SK-N-SH (cell line): ENCODE results near the gene ITGA1. TPM values are rescaled to one million over a fixed set of nuclear protein-coding genes. Genes with fewer than 3 reads are reported as not detected.
A peak's percentile ranks its signal among the peaks of the same experiment; 100 is the strongest.

Source experiments
- CTCF ChIA-PET: fragments of 300-600, 350-600 bp; formaldehyde crosslinking; extraction: SDS; loops from one replicate; lab custom pipeline; 2021; lab: Yijun Ruan, JAX
- POLR2A ChIA-PET: fragments of 350-600 bp; sonication (Branson Sonifier 250); formaldehyde crosslinking; extraction: SDS; loops from one replicate; lab custom pipeline; 2020; ENCODE audit warnings: antibody characterized with exemption, inconsistent platforms; lab: Yijun Ruan, JAX
- DNase-seq: peaks from one replicate; pipeline ENCODE4 v3.0.0; 2012
- H2AFZ ChIP-seq: fragments of 200-600 bp; sonication (generic); 2 replicates; pipeline ENCODE4 v1.8.1; 2016; ENCODE audit warnings: antibody characterized with exemption, mild to moderate bottlenecking, low read depth
- H3F3A ChIP-seq: fragments of 200-600 bp; sonication (generic); replicated peaks from 2 replicates; pipeline ENCODE3; 2016; ENCODE audit warnings: antibody characterized with exemption, mild to moderate bottlenecking; ENCODE audit not compliant: insufficient read depth
- H3K27ac ChIP-seq, 2 experiments: fragments of 200-500 bp in 1 of 2; fragments of 200-600 bp in 1 of 2; sonication (Bioruptor generic) in 1 of 2; sonication (generic), shearing (Covaris generic) in 1 of 2; 2 replicates each; pipeline versions ENCODE4 v1.5.1 to v1.6.1; 2014 to 2016; ENCODE audit warnings: low read depth in 2 of 2, inconsistent platforms in 1 of 2, low read length in 1 of 2, mild to moderate bottlenecking in 1 of 2, mixed read lengths in 1 of 2
- H3K27me3 ChIP-seq: fragments of 200-600 bp; sonication (generic), shearing (Covaris generic); 2 replicates; pipeline ENCODE4 v1.6.1; 2016; ENCODE audit warnings: mixed run types; ENCODE audit not compliant: insufficient read depth
- H3K36me3 ChIP-seq, 2 experiments: fragments of 200-500 bp in 1 of 2; fragments of 200-600 bp in 1 of 2; sonication (Bioruptor generic) in 1 of 2; sonication (generic) in 1 of 2; replicated peaks in 1 of 2; 2 replicates each; pipeline versions ENCODE3 to v1.5.1; 2014 to 2016; ENCODE audit warnings: low read length in 1 of 2, mild to moderate bottlenecking in 1 of 2; ENCODE audit not compliant: insufficient read depth in 2 of 2, control insufficient read depth in 1 of 2
- H3K4me1 ChIP-seq, 2 experiments: fragments of 200-500 bp in 1 of 2; fragments of 200-600 bp in 1 of 2; sonication (Bioruptor generic) in 1 of 2; sonication (generic), shearing (Covaris generic) in 1 of 2; 2 replicates each; pipeline versions ENCODE4 v1.5.1 to v1.6.1; 2014 to 2016; ENCODE audit warnings: low read depth in 1 of 2, low read length in 1 of 2, mixed run types in 1 of 2; ENCODE audit not compliant: insufficient read depth in 2 of 2, control insufficient read depth in 1 of 2
- H3K4me2 ChIP-seq: fragments of 200-600 bp; sonication (generic), shearing (Covaris generic); 2 replicates; pipeline ENCODE4 v1.6.1; 2017; ENCODE audit warnings: mixed run types
- H3K4me3 ChIP-seq, 2 experiments: fragments of 200-500 bp in 1 of 2; fragments of 200-600 bp in 1 of 2; sonication (Bioruptor generic) in 1 of 2; sonication (generic), shearing (Covaris generic) in 1 of 2; 2 replicates each; pipeline versions ENCODE4 v1.5.1 to v1.8.1; 2014 to 2016; ENCODE audit warnings: low read depth in 2 of 2, inconsistent platforms in 1 of 2, low read length in 1 of 2, mild to moderate bottlenecking in 1 of 2, mixed read lengths in 1 of 2, moderate library complexity in 1 of 2
- H3K79me2 ChIP-seq: fragments of 200-600 bp; sonication (generic); 2 replicates; pipeline ENCODE4 v1.8.1; 2017; ENCODE audit warnings: mild to moderate bottlenecking; ENCODE audit not compliant: insufficient read depth
- H3K9ac ChIP-seq: fragments of 200-600 bp; sonication (generic); 2 replicates; pipeline ENCODE4 v1.6.1; 2017; ENCODE audit warnings: mixed run types
- H3K9me2 ChIP-seq: fragments of 200-600 bp; sonication (generic); 2 replicates; pipeline ENCODE4 v1.6.1; 2017; ENCODE audit warnings: mixed run types
- H3K9me3 ChIP-seq: fragments of 200-600 bp; sonication (generic); 2 replicates; pipeline ENCODE4 v1.6.1; 2017; ENCODE audit warnings: mixed run types, mild to moderate bottlenecking, moderate library complexity
- H4K20me1 ChIP-seq: fragments of 200-600 bp; sonication (generic); 2 replicates; pipeline ENCODE4 v1.6.1; 2017; ENCODE audit warnings: mild to moderate bottlenecking, mixed run types; ENCODE audit not compliant: insufficient read depth
- ELF1 ChIP-seq: IDR thresholded peaks from 2 replicates; pipeline ENCODE4 v1.4.0; 2012
- RAD21 ChIP-seq: IDR thresholded peaks from 2 replicates; pipeline ENCODE4 v1.6.1; 2012; ENCODE audit warnings: mild to moderate bottlenecking, low read length
- RFX5 ChIP-seq: IDR thresholded peaks from 2 replicates; pipeline ENCODE4 v1.6.1; 2012; ENCODE audit warnings: mild to moderate bottlenecking, improper control_type of control experiment, low read length
- SMC3 ChIP-seq: IDR thresholded peaks from 2 replicates; pipeline ENCODE4 v1.6.1; 2012; ENCODE audit warnings: low read depth, low read length, improper control_type of control experiment
- TCF12 ChIP-seq: IDR thresholded peaks from 2 replicates; pipeline ENCODE4 v1.4.0; 2012
- WGBS: methylation state at CpG from one replicate; pipeline ENCODE4 v1.1.6; 2017; ENCODE audit warnings: low lambda C conversion rate; 5-methylcytosine and 5-hydroxymethylcytosine counted together
- polyA plus RNA-seq, 3 experiments: library from polyadenylated mRNA; depleted of rRNA; stranded (reverse); fragments of >200 nt; gene quantifications; 2 replicates each; pipeline ENCODE4 v1.2.3, GENCODE V29; 2012
- TF ChIP-seq, protein P1 (sequence below): fragments of 200-600 bp; sonication (generic); IDR thresholded peaks from 2 replicates; pipeline ENCODE4 v1.6.1; 2017; ENCODE audit warnings: antibody characterized with exemption, mild to moderate bottlenecking, moderate library complexity
- TF ChIP-seq, protein P2 (sequence below): fragments of 150-350 bp; IDR thresholded peaks from 2 replicates; pipeline ENCODE4 v1.6.1; 2016; ENCODE audit warnings: mild to moderate bottlenecking, low read depth, low read length
- TF ChIP-seq, protein P3 (sequence below): IDR thresholded peaks from 2 replicates; pipeline ENCODE4 v1.4.0; 2012; ENCODE audit warnings: low read depth, borderline replicate concordance

ITGA1 gene
- polyA plus RNA-seq, 1 of the 3 experiments (the other 2 are of a cell fraction) = 7.7 TPM

DNA sequence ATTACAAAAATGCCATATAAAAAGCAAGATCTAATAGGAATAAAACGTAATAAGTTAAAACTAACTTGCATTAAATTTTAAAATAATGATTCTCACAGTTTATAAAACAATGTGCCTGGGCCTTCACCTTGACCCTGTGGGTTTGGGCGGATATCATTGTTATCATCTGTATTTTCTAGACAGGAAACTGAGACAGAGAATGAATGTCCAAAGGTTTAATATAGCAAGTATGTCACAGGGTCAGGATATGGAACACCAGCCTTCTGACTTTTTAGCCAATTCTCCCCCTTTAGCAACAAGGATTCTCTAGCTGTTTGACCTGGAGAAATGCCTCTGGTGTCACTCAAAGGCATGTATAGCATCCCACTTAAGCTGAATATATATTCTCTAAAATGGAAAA, 67.2 kb downstream of the ITGA1 start:
- Histone ChIP-seq H2AFZ (no peak overlapping the region), H3K9me2 (no peaks in the 10 kb centered on the region), H3K4me2 (no peak overlapping the region), H4K20me1 (no peaks in the 10 kb centered on the region), H3K9me3 (no peaks in the 10 kb centered on the region), H3K79me2 (no peaks in the 10 kb centered on the region), H3K36me3 (peaks cover 0 to 5% of the 10 kb centered on the region in 2 experiments), H3K9ac (no peak overlapping the region), H3K4me3 (no peak overlapping the region), H3K4me1 (peaks cover 13 to 14% of the 10 kb centered on the region in 2 experiments), H3K27ac (no peak overlapping the region; a peak in 1 of 4 replicates), H3K27me3 (no peaks in the 10 kb centered on the region), H3F3A (peaks cover 14% of the 10 kb centered on the region)
- WGBS = 92% methylated on average over 2 of the region's 2 CpGs
- TF ChIP-seq RAD21 (no peak), SMC3 (no peak), ELF1 (no peak)
- TF ChIP-seq, protein P1, sequence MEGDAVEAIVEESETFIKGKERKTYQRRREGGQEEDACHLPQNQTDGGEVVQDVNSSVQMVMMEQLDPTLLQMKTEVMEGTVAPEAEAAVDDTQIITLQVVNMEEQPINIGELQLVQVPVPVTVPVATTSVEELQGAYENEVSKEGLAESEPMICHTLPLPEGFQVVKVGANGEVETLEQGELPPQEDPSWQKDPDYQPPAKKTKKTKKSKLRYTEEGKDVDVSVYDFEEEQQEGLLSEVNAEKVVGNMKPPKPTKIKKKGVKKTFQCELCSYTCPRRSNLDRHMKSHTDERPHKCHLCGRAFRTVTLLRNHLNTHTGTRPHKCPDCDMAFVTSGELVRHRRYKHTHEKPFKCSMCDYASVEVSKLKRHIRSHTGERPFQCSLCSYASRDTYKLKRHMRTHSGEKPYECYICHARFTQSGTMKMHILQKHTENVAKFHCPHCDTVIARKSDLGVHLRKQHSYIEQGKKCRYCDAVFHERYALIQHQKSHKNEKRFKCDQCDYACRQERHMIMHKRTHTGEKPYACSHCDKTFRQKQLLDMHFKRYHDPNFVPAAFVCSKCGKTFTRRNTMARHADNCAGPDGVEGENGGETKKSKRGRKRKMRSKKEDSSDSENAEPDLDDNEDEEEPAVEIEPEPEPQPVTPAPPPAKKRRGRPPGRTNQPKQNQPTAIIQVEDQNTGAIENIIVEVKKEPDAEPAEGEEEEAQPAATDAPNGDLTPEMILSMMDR = no peak
- DNase-seq = no peak
- CTCF ChIA-PET = interaction anchor here (1.1 to 1.8 kb wide), 2 partner anchors 15 to 61 kb away, joined by 4 to 6 read pairs; no protein-coding TSS in a partner anchor
- POLR2A ChIA-PET = no interaction called here

- peaks cover 13 to 17% of the 10 kb centered on the region in 2 experiments for H3K4me1 ChIP-seq
- ChIA-PET POLR2A (no interaction called here), CTCF (interaction anchor here (0.8 to 1.8 kb wide), 3 partner anchors 9 to 57 kb away, joined by 3 to 6 read pairs (median 5); no protein-coding TSS in a partner anchor)
- H3K9ac ChIP-seq = no peak overlapping the region
- H3K79me2 ChIP-seq = no peaks in the 10 kb centered on the region
- no peaks in the 10 kb centered on the region for H3K9me2 ChIP-seq
- TF ChIP-seq TCF12 (no peak), RFX5 (no peak)
- TF ChIP-seq, protein P2, sequence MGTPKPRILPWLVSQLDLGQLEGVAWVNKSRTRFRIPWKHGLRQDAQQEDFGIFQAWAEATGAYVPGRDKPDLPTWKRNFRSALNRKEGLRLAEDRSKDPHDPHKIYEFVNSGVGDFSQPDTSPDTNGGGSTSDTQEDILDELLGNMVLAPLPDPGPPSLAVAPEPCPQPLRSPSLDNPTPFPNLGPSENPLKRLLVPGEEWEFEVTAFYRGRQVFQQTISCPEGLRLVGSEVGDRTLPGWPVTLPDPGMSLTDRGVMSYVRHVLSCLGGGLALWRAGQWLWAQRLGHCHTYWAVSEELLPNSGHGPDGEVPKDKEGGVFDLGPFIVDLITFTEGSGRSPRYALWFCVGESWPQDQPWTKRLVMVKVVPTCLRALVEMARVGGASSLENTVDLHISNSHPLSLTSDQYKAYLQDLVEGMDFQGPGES = no peak
- TF ChIP-seq, protein P3, sequence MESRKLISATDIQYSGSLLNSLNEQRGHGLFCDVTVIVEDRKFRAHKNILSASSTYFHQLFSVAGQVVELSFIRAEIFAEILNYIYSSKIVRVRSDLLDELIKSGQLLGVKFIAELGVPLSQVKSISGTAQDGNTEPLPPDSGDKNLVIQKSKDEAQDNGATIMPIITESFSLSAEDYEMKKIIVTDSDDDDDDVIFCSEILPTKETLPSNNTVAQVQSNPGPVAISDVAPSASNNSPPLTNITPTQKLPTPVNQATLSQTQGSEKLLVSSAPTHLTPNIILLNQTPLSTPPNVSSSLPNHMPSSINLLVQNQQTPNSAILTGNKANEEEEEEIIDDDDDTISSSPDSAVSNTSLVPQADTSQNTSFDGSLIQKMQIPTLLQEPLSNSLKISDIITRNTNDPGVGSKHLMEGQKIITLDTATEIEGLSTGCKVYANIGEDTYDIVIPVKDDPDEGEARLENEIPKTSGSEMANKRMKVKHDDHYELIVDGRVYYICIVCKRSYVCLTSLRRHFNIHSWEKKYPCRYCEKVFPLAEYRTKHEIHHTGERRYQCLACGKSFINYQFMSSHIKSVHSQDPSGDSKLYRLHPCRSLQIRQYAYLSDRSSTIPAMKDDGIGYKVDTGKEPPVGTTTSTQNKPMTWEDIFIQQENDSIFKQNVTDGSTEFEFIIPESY = no peak
- no peaks in the 10 kb centered on the region for H4K20me1 ChIP-seq
- no peaks in the 10 kb centered on the region for H3K9me3 ChIP-seq
- no peaks in the 10 kb centered on the region for H3K27me3 ChIP-seq
- H3K4me2 ChIP-seq = no peak overlapping the region
- H3K27ac ChIP-seq = peak overlapping the region in 1 of 2 experiments; percentile 44; a peak in 2 of 4 replicates
- no peak overlapping the region for H3K4me3 ChIP-seq
- no peak overlapping the region; the same call in 1 of the 2 replicates for H2AFZ ChIP-seq
- 83% methylated on average over 3 of the region's 3 CpGs for WGBS
- H3K36me3 ChIP-seq = no peaks in the 10 kb centered on the region
- H3F3A ChIP-seq = peaks cover 22% of the 10 kb centered on the region
- DNase-seq = no peak
Measured at GRCh38 chr5:52856564-52856963, 68.8 kb downstream of the ITGA1 start.
